ENCODE data around the gene VWA5B1.

The VWA5B1 gene

DNA sequence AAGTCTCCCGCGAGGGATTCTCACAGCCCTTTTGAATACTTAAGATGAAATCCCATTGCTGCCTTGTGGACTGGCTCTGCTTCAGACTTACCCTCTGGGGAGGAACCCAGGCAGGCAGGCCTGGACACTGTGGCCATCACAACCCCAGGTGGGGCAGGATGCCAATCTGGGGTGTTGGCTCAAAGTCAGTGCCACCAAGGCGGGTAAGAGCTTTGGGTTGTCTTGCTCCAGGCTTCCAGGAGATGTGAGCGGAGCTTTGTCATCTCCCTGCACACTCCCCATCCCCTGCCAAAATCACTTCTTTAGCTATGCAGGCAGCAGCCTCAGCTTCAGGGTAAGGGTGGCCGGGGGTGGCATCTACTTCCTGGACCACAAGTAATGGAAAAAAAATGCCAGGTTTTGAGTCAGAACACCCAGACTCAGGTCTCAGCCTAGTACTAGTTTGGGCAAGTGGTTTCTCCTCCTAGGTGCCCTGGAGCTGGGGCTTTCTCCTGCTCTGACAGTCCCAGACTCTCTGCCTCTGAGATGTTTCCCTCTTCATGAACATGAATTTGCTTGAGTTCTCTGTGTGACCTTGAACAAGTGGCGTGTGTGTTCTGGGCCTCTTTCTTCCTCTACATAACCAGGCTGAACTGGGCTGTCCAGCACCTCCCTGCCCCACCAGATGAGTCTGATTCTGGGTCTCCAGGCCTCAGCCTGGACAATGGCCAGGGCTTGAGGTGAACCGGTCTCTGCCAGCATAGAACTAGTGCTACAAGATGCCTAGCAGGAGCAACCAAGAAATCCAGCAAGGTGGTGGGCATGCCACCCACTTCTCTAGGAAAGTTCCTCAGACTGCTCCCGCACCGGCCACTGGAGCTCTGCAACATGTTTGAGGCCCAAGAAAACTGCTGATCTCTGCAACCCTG lies 65.4 kb downstream of the VWA5B1 start:
- Mint-ChIP-seq H3K4me1 (ENCODE audit: low read depth) (peaks cover 6% of the 10 kb centered on the region), H3K9me3 (no peaks in the 10 kb centered on the region), H3K36me3 (ENCODE audit: low read depth) (no peaks in the 10 kb centered on the region), H3K27ac (no peak overlapping the region), H3K27me3 (ENCODE audit: low read depth) (peaks cover 23% of the 10 kb centered on the region), H3K4me3 (no peak overlapping the region)

DNA sequence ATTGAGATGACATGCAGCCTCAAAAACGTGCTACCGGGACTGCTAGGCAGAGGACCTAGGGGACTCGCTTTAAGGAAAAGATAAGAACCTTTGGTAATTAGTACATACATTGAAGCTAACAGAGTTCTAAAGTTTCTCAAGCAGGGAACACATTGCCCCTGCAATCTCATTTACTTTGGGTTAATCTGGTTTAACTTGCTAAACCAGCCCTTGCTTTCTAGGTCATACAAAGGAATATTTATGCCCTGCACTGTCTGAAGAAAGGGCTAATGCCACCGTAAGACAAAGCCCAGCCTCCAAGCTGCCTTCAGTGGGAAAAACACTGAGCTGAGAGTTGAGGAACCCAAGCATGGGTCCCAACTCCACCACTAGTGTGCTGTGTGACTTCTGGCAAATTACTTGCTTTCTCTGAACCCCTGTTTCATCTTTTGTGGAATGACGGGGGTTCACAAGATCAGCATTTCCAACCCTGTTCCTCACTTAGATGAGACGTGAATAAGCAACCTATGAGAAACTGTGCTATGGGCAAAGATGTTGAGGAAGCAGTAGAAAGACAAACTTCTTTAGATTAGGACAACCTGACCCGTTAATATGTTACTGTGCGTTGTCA lies 66.3 kb downstream of the VWA5B1 start:
- Mint-ChIP-seq H3K27me3 (ENCODE audit: low read depth) (peaks cover 26% of the 10 kb centered on the region), H3K36me3 (ENCODE audit: low read depth) (no peaks in the 10 kb centered on the region), H3K27ac (no peak overlapping the region), H3K9me3 (no peaks in the 10 kb centered on the region), H3K4me3 (no peak overlapping the region), H3K4me1 (ENCODE audit: low read depth) (peaks cover 6% of the 10 kb centered on the region)

DNA sequence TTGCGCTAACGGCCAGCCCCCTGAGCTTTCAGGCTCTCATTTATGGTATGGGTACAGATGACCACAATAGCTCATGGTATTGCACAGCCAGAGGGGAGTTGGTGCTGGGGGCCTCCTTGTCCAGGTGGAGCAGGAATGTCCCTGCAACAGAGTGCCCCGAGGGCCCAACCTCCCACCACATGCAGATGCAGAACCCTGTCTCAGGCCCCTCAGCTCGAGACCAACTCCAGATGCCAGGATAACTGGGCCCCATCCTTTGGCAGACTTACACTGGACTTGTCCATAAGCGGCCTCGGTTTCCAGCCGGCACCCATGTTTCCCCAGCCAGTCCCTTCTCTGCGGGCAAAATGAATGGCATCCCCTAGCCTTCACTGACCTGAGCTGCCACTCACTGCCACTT lies 67.1 kb downstream of the VWA5B1 start:
- H3K9me3 Mint-ChIP-seq, result no peaks in the 10 kb centered on the region
- H3K4me1 Mint-ChIP-seq (ENCODE audit: low read depth), result peaks cover 6% of the 10 kb centered on the region
- H3K36me3 Mint-ChIP-seq (ENCODE audit: low read depth), result no peaks in the 10 kb centered on the region
- H3K27ac Mint-ChIP-seq, result no peak overlapping the region
- no peak overlapping the region for H3K4me3 Mint-ChIP-seq
- H3K27me3 Mint-ChIP-seq (ENCODE audit: low read depth), result peaks cover 33% of the 10 kb centered on the region

DNA sequence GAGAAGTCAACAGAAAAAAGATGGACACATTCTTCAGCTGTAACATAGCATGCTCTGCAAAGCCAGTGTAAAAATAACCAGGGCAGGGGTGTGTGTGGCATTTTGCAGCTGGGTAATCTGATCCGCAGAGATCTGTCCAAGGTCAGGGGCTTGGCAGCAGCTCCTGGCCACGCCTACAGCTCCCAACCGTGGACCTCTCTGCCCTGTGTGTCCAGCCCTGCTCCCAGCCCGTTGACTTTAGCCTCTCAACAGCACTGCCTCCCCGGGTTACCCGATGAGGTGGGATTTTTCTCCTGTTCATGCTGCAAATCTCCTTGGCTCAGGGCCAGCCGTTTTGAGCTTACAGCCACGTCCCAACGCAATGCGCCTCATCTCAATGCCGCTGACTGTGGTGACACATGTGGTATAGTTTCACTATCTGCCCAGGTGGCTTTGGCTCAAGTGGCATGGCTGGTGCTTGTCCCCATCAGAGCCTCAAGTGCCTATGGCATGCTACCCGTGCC lies 68.1 kb downstream of the VWA5B1 start:
- Mint-ChIP-seq H3K4me3 (no peak overlapping the region), H3K36me3 (ENCODE audit: low read depth) (no peaks in the 10 kb centered on the region), H3K27me3 (ENCODE audit: low read depth) (peaks cover 34% of the 10 kb centered on the region), H3K9me3 (no peaks in the 10 kb centered on the region), H3K27ac (no peak overlapping the region), H3K4me1 (ENCODE audit: low read depth) (peaks cover 6% of the 10 kb centered on the region)

DNA sequence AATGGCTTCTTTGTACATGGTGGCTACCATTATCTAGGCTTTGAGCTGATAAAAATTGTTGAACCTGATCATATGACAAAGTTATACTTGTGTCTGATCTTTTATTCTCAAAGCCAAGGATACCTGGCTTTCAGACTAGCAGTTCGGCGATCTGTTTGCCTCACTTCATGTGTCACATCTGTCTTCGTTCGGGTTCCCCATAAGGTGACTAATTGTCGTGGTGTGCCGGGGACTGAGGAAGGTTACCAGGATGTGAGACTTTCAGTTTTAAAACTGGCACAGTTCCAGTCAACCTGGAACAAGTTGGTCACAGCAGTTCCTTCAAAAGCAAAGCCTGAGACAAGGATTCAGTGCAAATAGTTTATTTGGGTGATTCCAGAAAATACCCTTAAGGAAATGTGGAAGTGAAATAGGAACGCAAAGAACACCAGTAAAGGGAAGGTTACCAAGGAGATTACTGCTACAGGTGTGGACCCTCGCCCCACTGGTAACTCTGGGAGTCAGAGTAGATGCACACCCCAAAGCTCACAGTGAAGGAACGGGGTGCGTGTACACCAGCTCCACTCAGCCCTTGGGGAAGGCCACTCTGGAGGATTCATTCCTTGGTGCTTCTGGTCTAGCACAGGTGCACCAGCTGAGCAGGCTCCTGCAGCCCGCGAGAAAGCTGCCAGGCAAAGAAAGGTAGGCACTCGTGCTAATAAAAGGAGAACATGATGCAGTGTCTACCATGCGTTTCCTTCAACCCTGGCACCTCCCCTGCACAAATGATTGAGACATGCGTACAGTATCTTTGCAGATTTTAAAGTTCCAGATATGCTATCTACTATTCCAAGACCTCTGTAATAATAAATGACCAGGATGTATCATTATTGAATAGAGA lies 69.0 kb downstream of the VWA5B1 start:
- H3K27me3 Mint-ChIP-seq (ENCODE audit: low read depth), result peaks cover 42% of the 10 kb centered on the region
- no peak overlapping the region for H3K27ac Mint-ChIP-seq
- H3K36me3 Mint-ChIP-seq (ENCODE audit: low read depth), result no peaks in the 10 kb centered on the region
- peaks cover 6% of the 10 kb centered on the region for H3K4me1 Mint-ChIP-seq (ENCODE audit: low read depth)
- no peaks in the 10 kb centered on the region for H3K9me3 Mint-ChIP-seq
- no peak overlapping the region for H3K4me3 Mint-ChIP-seq

DNA sequence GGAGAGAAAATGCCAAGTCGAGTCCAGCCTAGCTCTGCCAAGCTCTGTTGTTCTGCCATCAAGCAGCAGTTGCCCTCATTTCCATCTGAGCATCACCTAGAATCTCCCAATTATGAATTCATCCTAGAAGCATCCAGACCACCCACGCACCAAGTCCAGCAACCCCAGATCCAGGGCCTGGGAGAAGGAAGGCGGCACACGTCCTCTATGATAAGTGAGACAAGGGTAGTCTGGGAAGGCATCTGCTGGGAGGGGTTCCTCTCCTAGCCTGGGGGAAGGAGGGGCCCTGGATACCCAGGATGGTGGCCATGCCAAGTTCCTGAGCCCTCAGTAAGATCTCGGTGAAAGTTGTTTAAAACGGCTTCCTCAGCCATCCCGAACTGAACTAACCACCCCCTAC lies 70.7 kb downstream of the VWA5B1 start:
- Mint-ChIP-seq H3K4me3 (no peak overlapping the region), H3K27ac (no peak overlapping the region), H3K4me1 (ENCODE audit: low read depth) (peaks cover 6% of the 10 kb centered on the region), H3K9me3 (no peaks in the 10 kb centered on the region), H3K27me3 (ENCODE audit: low read depth) (peaks cover 53% of the 10 kb centered on the region), H3K36me3 (ENCODE audit: low read depth) (no peaks in the 10 kb centered on the region)

DNA sequence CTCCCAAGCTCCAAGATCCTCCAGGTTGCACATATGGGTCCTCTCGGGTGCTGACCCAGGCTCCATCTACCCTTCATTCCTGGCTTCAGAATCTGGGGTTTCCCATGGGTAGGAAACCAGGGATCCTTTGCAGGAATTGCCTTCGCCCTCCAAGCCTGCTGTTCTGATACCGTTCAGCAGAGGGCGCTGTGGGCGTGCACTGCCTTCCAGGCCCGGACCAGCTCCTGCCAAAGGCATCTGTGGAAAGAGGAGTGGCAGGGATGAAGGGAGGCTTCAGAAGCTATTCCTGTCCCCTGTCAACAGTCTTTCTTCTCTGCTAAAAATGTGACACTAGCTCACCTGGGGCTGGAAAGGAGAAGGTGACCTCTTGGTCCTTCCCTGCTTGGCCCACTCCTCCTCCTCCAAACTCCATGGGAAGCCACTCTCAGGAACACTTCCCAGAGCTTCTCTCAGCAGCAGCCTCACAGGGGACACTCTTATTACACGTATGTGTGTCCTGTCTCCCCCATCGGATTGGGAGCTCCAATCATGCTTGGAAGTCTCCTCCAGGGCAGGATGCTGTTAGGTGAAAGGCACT lies 71.2 kb downstream of the VWA5B1 start:
- no peaks in the 10 kb centered on the region for H3K36me3 Mint-ChIP-seq (ENCODE audit: low read depth)
- H3K4me3 Mint-ChIP-seq, result no peak overlapping the region
- peaks cover 56% of the 10 kb centered on the region for H3K27me3 Mint-ChIP-seq (ENCODE audit: low read depth)
- H3K4me1 Mint-ChIP-seq (ENCODE audit: low read depth), result peaks cover 6% of the 10 kb centered on the region
- no peak overlapping the region for H3K27ac Mint-ChIP-seq
- H3K9me3 Mint-ChIP-seq, result no peaks in the 10 kb centered on the region

DNA sequence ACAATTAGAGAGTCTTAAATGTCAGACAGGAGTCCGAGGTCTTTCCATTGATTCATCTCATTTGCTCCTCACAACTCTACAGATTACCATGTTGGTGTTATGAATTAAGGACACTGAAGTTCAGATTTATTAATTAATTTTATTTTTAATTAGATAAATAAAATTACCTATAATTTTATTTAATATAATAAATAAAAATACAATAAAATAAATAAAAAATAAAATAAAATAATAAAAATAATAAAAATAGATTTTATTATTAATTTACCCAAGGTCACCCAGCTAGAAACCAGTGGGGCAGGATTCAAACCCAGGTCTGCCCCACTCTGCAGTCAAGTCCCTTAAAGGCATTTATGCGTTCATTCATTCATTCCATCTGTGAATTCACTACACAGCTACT lies 72.2 kb downstream of the VWA5B1 start:
- Mint-ChIP-seq H3K4me1 (ENCODE audit: low read depth) (peaks cover 6% of the 10 kb centered on the region), H3K4me3 (no peak overlapping the region), H3K27ac (no peak overlapping the region), H3K36me3 (ENCODE audit: low read depth) (no peaks in the 10 kb centered on the region), H3K9me3 (no peaks in the 10 kb centered on the region), H3K27me3 (ENCODE audit: low read depth) (peaks cover 66% of the 10 kb centered on the region)

DNA sequence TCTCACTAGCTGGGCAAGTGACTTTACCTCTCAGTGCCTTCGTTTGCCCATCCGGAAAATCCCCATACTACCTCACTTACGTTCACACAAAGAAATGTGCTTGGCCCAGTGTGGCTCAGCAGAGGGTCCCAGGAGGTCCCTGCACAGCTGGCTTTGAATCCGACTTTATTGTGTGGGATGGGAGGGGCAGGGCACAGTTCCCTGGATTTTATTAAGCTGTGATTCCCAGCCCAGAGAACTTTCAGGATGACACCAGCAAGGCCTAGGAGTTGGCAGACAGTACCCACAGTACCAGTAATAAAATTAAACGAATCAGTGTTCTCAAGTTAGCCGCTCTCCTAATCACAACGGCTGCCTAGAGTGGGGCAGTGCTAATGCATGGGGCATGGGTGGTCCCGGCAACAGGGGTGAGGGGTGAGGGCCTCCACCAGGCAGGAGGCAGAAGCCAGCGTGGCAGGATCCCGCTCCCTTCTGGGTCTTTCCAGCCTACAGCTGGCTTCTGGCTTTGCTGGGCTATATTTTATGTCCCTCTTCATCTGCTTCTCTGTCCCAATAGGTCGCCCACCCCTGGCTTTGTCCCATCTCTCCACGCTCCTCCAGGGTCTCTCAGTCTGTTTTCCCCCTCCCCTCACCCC lies 74.9 kb downstream of the VWA5B1 start:
- Mint-ChIP-seq H3K4me3 (no peak overlapping the region), H3K27ac (no peak overlapping the region), H3K4me1 (ENCODE audit: low read depth) (no peaks in the 10 kb centered on the region), H3K27me3 (ENCODE audit: low read depth) (peaks cover 71% of the 10 kb centered on the region), H3K36me3 (ENCODE audit: low read depth) (no peaks in the 10 kb centered on the region), H3K9me3 (no peaks in the 10 kb centered on the region)

DNA sequence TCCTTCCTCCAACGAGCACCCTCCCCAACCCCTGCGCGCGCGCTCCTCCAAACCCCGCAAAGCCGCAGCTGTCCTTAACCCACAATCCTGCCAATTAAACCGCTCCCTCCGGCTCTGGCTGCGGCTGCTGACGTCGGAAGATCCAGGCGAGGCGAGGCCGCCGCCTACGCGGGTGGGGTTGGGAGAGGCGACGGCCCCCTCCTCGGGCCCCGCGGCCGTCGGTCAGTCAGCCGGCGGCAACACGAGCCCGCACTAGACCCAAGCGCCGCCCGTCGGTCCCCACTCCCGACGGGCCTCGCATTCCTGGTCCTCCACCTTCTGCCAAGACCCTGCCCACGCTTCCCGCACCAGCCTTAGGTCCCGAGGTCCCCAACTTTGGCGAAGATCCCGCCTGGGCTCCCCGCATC lies 75.4 kb downstream of the VWA5B1 start:
- H3K27ac Mint-ChIP-seq, result no peak overlapping the region
- H3K4me3 Mint-ChIP-seq, result no peak overlapping the region
- H3K36me3 Mint-ChIP-seq (ENCODE audit: low read depth), result no peaks in the 10 kb centered on the region
- peaks cover 71% of the 10 kb centered on the region for H3K27me3 Mint-ChIP-seq (ENCODE audit: low read depth)
- H3K9me3 Mint-ChIP-seq, result no peaks in the 10 kb centered on the region
- H3K4me1 Mint-ChIP-seq (ENCODE audit: low read depth), result no peaks in the 10 kb centered on the region

DNA sequence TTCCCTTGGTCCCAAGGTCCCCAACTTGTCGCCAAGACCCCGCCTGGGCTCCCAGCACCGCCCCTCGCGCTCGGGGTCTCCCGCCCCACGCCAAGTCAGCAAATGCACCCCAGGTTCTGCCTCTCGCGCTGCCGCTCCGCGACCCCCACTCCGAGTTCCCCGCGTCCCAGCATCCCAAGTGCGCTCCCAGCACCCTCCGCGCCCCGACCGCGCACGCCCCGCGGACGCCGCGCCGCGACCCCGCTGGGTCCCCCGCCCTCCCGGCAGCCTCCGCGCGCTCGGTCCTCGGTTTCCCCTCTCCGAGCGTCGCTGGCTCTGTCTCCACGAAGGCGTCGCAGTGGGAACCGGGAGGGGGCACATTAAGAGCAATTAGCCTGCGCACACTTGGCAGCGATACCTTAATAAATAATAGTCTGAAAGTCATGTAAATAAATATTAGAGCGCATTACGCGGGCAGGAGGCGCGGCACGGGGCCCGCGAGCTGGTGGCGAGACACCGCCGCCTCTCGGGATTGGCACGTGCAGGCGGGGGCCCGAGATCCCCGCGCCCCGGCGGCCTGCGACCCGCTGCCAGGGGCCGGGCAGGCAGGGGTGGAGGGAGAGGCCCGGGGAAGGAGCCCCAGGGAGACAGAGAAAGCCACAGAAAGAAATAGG lies 75.9 kb downstream of the VWA5B1 start:
- H3K4me3 Mint-ChIP-seq, result no peak overlapping the region
- H3K36me3 Mint-ChIP-seq (ENCODE audit: low read depth), result no peaks in the 10 kb centered on the region
- H3K27ac Mint-ChIP-seq, result no peak overlapping the region
- no peaks in the 10 kb centered on the region for H3K9me3 Mint-ChIP-seq
- H3K4me1 Mint-ChIP-seq (ENCODE audit: low read depth), result no peaks in the 10 kb centered on the region
- H3K27me3 Mint-ChIP-seq (ENCODE audit: low read depth), result peaks cover 71% of the 10 kb centered on the region

DNA sequence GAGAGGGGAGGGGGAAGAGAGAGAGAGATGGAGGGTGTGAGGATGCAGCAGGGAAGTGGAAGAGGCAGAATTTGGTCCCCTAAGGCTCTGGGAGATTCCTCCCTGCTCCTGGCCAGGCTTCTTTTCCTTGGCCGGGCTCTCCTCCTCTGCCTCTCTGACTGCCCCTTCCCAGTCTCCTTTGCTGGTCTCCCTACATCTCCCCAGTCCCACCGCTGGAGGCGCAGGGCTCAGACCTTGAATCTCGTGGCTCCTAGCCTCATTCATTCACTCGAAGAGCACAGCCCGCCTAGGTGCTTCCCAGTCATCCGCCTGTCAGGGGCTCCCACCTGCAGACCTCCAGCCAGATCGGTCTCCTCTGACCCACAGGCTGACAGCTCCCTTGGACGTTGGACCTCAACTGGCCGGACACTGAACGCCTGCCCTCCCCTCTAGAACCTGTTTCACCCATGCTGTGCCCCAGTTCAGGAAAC lies 76.5 kb downstream of the VWA5B1 start:
- H3K9me3 Mint-ChIP-seq, result no peaks in the 10 kb centered on the region
- H3K36me3 Mint-ChIP-seq (ENCODE audit: low read depth), result no peaks in the 10 kb centered on the region
- H3K27me3 Mint-ChIP-seq (ENCODE audit: low read depth), result peaks cover 72% of the 10 kb centered on the region
- H3K4me3 Mint-ChIP-seq, result no peak overlapping the region
- H3K4me1 Mint-ChIP-seq (ENCODE audit: low read depth), result no peaks in the 10 kb centered on the region
- no peak overlapping the region for H3K27ac Mint-ChIP-seq

DNA sequence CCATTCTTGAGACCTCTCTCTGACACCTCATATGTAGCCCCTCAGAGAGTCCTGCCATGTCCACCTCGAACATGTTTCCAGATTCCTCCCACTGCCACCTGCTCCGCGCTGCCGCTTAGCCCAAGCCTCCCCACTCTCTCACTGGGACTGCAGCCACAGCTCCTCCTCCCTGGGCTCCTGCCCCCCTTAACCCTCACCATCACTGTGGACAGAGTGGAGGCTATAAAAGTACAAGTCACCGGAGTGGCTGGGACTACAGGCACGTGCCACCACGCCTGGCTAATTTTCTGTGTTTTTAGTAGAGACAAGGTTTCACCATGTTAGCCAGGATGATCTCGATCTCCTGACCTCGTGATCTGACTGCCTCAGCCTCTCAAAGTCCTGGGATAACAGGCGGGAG lies 77.0 kb downstream of the VWA5B1 start:
- H3K4me1 Mint-ChIP-seq (ENCODE audit: low read depth), result no peaks in the 10 kb centered on the region
- no peak overlapping the region for H3K27ac Mint-ChIP-seq

More for the DNA sequence above, 77.0 kb downstream of the VWA5B1 start:
- H3K9me3 Mint-ChIP-seq, result no peaks in the 10 kb centered on the region
- no peaks in the 10 kb centered on the region for H3K36me3 Mint-ChIP-seq (ENCODE audit: low read depth)
- H3K27me3 Mint-ChIP-seq (ENCODE audit: low read depth), result peaks cover 69% of the 10 kb centered on the region
- H3K4me3 Mint-ChIP-seq, result no peak overlapping the region

Data from T-helper 1 cell treated with Interleukin-12 subunit alpha and Interleukin-12 subunit beta and Interleukin-4 antibody, amounts not matched to agents 30 μg/mL and 1 μg/mL, for 36 hours (primary cell).